HG03196 (cell line): ENCODE measurements around the gene TMEM26.
"Not testable (repeated sequence)": the region's sequence is repeated elsewhere in the genome, so short reads cannot be mapped to it uniquely, and the experiment has no call there.

Experiments used
- ATAC-seq: cut with Tn5 transposase; IDR thresholded peaks from one replicate; pipeline ENCODE4 v1.9.1; 2021; ENCODE audit not compliant: unreplicated experiment

TMEM26 gene

GRCh38 chr10:61406242-61406641 lies 46.9 kb downstream of the TMEM26 start:
- ATAC-seq = no peak

DNA sequence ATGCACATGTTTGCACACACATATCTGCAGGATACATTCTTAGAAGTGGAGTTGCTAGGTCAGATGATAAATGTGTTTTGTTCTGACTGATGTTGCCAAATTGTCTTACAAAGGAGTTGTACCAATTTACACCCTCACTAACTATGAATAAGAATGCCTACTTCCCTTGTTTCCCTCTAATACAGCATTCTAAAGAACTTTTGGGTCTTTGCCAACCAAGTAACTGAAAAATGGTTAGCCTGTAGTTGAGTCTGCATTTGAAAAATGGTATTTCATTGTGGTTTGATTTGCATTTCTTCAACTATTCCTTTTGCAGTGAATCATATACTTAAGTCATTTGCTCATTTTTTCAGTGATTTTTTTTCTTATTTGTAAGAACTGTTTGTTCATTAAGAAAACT lies 48.4 kb downstream of the TMEM26 start:
- no peak for ATAC-seq

GRCh38 chr10:61400524-61400923 lies 52.7 kb downstream of the TMEM26 start:
- ATAC-seq = no peak

DNA sequence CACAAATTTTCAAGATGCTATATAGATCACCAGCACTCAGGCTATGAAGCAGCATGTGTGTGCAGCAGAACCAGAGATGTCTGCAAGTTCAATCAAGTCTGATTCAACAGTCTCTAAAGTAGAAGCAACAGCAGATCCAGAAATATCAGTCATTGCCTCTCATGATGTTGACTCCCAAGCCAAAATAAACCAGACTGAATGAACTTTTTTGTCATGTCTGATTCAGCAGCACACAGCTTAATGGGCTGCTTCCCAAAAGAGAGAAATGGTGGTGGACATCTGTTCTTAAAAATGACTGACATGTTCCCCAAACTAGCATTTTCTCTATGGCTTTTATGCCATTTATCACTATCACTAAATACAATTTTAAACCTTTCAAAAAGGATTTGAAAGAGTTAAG lies 53.8 kb downstream of the TMEM26 start:
- ATAC-seq = no peak

DNA sequence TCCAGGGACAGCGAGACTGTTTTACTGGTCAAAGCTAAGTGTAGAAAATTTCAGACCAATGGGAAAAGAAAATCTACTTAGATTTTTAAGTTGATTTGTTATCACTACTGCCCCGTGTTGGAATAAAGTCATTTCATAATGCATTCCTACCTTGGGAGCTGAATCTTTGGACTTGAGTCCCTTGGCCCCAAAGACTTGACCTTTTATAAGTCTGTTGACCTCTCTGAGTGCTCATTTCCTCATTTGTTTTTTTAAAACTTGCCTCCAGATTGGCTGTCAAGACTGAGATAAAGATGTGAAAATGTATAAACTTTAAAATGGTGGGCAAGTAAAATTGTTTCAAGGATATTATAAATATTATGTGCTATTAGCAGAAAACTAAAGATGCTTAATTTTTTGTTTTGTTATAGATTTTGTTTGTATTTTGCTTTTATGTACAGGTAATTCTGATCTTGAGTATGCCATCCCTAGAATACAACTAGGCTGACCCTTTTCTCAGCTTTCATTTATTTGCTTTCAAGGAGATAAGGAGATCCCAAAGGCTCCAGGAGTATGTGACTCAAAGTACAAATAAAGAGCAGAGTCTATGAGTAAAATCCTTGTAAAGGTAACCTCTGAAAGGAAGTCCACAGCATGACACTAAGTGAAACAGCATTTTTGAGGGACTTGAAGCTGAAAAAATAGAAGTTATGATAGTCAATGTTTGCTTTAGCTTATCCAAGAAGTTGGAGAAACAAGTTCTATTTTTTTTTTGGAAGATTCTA lies 54.6 kb downstream of the TMEM26 start:
- ATAC-seq = no peak

DNA sequence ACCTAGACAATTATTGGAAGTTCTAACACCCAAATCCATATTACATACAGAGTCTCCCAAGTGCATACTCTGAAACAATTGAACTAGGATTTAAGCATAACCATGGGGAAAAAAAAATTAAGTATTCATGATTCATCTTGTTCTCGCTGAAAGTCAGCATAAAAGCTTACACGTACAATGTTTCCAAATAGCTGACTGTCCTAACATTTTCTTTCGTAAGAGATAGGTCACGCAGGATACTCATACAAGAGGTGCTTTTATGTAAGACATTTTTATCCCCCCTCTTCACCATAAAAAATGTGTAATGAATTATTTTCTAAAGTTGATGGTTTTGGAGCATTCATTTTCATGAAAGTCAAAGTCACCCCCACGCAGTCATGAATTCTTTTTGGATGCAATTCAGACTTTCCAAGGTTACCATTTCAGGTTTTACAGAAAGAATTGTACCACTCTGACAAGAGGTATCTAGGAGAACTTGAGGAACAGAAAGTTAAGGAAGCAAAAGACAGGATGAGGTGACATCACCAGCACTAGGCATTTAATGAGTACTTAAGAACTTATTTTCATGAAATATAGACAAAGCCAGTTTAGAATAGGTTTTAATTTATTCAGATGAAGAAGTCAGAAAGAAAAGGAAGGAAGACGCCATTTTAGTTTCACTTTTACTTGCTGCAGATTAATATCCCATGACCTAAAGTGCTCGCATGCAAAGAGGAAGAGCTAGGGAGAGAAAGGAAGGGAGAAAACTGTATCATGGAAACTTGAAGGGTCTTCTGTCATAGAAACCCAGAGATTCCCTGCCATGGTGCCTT lies 55.8 kb downstream of the TMEM26 start:
- ATAC-seq = peak; percentile 55

DNA sequence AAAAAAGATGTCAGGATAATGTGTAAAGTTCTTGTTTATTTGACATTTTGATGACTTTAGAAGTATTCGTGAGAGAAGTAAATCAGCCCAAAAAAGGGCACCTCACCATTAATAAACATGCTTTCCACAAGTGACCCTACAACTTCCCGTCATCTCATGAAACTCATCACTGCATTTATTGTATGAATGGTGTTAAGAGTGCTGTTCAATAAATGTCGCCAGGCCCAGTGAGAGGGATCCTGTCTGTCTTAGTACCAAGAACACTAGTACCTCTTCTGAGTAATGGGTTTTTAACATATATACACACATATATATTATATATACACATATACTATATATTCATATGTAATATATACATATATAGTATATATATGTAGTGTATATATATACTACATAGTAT lies 61.9 kb downstream of the TMEM26 start:
- ATAC-seq = peak; percentile 40

GRCh38 chr10:61390851-61391250 lies 62.3 kb downstream of the TMEM26 start:
- ATAC-seq = peak; percentile 83

GRCh38 chr10:61389887-61390286 lies 63.3 kb downstream of the TMEM26 start:
- no peak for ATAC-seq

GRCh38 chr10:61388986-61389385 lies 64.2 kb downstream of the TMEM26 start:
- ATAC-seq = not testable (repeated sequence)

GRCh38 chr10:61385231-61386001 lies 67.8 kb downstream of the TMEM26 start:
- no peak for ATAC-seq

DNA sequence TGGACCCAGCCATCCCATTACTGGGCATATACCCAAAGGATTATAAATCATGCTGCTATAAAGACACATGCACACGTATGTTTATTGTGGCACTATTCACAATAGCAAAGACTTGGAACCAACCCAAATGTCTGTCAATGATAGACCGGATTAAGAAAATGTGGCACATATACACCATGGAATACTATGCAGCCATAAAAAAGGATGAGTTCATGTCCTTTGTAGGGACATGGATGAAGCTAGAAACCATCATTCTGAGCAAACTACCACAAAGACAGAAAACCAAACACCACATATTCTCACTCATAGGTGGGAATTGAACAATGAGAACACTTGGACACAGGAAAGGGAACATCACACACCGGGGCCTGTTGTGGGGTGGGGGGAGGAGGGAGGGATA lies 72.0 kb downstream of the TMEM26 start:
- not testable (repeated sequence) for ATAC-seq

DNA sequence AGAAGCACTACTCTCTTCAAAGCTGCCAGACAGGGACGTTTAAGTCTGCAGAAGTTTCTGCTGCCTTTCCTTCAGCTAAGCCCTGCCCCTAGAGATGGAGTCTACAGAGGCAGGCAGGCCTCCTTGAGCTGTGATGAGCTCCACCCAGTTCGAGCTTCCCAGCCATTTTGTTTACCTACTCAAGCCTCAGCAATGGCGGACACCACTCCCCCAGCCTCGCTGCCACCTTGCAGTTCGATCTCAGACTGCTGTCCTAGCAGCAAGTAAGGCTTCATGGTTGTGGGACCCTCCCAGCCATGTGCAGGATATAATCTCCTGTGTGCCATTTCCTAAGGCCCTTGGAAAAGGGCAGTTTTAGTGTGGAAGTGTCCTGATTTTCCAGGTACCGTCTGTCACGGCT lies 74.3 kb downstream of the TMEM26 start:
- ATAC-seq = no peak

DNA sequence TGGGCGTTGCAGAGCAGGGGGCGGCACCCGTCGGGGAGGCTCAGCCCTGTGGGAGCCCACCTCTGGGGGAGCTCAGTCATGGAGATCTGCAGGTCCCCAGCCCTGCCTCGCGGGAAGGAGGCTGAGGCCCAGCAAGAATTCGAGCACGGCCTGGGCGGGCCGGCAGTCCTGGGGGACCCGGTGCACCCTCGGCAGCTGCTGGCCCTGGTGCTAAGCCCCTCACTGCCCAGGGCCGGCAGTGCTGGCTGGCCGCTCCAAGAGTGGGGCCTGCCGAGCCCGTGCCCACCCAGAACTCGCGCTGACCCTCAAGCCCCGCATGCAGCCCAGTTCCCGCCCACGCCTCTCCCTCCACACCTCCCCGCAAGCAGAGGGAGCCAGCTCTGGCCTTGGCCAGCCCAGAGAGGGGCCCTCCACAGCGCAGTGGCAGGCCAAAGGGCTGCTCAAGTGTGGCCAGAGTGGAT lies 76.2 kb downstream of the TMEM26 start:
- no peak for ATAC-seq

DNA sequence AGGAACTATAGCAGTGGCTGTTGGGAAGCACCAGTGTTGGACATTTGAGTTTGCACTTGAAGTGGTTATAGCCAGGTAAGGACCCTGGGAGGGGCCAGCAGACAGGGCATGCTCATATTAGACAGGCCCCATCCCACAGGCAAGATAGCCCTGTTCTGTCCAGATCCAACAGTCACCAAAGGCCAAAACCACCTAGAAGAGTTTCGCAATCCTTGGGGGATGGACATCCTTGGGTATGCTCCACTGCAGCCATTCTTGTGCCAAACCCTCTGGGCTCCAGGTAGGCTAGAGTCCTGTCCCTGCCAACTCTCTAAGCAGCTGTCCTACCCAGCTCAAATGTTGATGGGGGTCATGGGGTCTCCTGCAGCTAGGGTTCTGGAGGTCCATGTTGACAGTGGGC lies 76.8 kb downstream of the TMEM26 start:
- ATAC-seq = no peak

DNA sequence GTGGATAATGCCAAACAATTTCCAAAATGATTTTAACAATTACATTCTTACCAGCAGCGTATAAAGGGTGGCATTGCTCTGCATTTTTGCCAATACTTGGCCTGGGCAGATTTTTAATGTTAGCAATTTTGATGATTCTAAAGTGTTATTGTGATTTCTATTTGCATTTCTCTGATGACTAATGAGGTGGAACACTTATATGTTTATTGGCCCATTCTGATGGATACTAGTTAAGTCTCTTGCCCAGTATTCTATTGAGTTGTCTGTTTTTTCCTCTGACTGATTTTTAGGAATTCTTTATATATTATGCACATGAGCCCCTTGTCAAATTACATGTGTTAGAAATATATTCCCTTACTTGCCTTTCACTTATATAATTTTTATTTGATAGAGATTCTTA lies 86.8 kb downstream of the TMEM26 start:
- no peak for ATAC-seq

DNA sequence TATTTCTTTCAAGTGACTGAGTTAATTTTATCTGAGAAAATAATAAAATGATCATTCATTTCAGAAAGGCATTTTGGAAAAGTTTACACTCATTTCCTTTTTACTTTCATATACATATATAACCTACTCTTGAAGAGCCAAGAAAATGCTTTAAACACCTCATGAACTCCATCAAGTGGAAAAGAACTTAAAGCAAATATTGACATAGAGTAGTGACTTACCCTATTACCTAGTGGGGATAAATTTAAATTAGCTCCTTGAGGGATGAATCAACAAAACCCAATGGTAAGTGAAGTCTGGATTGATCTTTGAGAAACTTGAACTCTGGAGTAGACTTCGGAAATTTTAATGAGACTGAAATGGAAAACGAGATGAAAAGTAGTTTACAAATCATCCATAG lies 88.6 kb downstream of the TMEM26 start:
- ATAC-seq = no peak

DNA sequence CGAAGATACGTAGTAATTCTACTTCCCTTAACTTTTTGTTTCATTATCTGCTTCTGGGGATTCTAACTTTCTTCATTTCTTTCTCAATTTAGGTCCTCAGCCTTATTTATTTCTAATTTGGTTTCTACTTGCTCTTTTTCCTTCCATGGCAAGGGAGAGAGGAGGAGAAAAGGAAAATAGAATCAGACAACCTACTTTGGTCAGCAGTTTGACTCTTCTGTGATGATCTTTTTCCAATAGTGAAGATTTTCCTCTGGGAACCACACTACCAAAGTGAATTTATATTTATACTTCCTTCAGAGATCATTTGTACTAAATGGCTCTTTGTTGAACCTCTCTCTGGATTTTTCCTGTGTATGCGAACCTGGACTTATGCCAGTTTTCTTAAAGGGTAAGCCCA lies 90.2 kb downstream of the TMEM26 start:
- no peak for ATAC-seq

DNA sequence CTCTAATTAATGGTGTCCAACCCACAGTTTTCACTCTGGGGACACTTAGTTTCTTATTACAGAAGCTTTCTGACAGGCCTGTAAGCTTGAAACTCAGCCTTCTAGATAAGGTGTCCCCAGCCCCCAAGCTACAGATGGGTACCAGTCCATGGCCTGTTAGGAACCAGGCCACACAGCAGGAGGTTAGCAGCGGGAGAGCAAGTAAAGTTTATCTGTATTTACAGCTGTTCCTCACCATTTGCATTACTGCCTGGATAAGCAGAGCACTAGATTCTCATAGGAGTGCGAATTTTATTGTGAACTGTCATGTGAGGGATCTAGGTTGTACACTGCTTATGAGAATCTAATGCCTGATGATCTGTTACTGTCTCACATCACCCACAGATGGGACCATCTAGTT lies 93.7 kb downstream of the TMEM26 start:
- no peak for ATAC-seq

DNA sequence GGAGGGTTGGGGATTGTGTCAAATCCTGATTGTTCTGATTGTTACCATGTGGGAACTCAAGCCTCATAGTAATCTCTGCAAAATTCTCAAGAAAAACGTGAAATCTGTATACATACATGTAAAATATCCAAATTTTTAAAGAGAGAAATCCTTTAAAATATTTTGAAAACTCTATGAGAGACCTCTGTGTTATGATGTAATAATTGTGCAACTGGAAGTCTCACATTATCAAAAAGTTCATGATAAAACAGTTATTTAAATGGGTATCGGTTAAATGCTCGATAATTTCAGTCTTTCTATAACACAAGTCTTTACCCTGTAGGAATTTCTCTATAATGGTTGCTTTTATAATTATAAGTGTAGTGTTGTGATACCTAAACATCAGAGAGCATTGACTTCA lies 95.5 kb downstream of the TMEM26 start:
- no peak for ATAC-seq
